D721Med (cell line): ENCODE results near the gene USH1C.

ENCODE experiments used
- DNase-seq: peaks from one replicate; pipeline ENCODE4 v3.0.0; 2011; ENCODE audit warnings: low spot score; ENCODE audit not compliant: insufficient read length
- FAIRE-seq: peaks from 2 replicates; lab custom pipeline; 2011; peaks lifted over from hg19 to GRCh38; lab: Jason Lieb, UNC
- TF ChIP-seq, protein P1 (sequence below): IDR thresholded peaks from 2 replicates; pipeline ENCODE4 v1.5.1; 2012; ENCODE audit warnings: mild to moderate bottlenecking, control low read depth; ENCODE audit not compliant: insufficient read depth; ENCODE audit errors: missing control alignments

Gene USH1C

DNA sequence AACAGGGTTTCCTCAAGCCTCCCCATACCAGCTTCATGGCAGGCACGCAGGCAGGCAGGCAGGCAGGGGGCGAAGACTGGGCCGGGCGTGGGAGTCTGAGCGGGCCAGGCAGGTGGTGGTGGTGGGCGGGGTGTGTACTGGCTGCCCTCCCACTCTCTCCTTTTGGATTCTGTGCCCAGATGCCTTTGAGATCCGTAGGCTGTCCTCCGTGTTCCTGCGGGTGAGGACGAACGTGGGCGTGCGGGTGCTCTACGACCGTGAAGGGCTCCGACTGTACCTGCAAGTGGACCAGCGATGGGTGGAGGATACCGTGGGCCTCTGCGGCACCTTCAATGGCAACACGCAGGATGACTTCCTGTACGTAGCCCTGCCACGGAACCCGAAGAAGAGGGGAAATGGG lies 25.8 kb upstream of the USH1C start:
- no peak for FAIRE-seq
- no peak for DNase-seq
- TF ChIP-seq, protein P1, sequence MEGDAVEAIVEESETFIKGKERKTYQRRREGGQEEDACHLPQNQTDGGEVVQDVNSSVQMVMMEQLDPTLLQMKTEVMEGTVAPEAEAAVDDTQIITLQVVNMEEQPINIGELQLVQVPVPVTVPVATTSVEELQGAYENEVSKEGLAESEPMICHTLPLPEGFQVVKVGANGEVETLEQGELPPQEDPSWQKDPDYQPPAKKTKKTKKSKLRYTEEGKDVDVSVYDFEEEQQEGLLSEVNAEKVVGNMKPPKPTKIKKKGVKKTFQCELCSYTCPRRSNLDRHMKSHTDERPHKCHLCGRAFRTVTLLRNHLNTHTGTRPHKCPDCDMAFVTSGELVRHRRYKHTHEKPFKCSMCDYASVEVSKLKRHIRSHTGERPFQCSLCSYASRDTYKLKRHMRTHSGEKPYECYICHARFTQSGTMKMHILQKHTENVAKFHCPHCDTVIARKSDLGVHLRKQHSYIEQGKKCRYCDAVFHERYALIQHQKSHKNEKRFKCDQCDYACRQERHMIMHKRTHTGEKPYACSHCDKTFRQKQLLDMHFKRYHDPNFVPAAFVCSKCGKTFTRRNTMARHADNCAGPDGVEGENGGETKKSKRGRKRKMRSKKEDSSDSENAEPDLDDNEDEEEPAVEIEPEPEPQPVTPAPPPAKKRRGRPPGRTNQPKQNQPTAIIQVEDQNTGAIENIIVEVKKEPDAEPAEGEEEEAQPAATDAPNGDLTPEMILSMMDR, result no peak

DNA sequence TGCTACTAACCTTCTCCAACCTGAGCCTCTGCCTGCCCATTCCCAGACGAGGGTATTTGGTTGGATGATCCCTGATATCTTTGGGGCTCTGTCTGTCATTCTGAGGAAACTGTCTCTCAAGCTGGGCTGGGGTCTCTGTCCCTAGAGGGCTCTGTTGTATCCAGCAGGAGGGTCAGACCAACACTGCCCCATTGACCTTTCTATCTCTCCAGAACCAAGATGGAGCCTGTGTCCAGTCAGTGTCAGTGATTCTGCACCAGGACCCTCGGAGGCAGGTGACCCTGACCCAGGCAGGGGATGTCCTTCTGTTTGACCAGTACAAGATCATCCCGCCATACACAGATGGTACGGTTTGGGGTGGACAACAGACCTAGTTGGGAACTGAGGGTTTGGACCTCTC lies 24.7 kb upstream of the USH1C start:
- DNase-seq (no peak), FAIRE-seq (no peak)
- TF ChIP-seq, protein P1, result no peak

DNA sequence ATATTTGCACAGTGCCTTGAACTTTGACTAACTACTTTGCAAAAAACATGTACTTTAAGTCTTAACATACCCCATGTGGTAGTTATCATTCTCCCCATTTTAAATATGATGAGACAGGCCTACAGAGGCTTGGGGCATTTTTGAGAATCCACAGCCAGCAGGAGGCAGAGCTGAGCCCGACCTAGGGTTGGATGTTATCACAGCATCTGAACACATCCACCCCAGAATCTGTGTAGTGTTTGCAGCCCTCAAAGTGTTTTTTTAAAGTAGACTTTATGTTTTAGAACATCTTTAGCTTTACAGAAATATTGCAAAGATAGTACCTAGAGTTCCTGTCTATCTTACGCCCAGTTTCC lies 20.4 kb upstream of the USH1C start:
- no peak for DNase-seq
- TF ChIP-seq, protein P1, result peak; percentile 7

DNA sequence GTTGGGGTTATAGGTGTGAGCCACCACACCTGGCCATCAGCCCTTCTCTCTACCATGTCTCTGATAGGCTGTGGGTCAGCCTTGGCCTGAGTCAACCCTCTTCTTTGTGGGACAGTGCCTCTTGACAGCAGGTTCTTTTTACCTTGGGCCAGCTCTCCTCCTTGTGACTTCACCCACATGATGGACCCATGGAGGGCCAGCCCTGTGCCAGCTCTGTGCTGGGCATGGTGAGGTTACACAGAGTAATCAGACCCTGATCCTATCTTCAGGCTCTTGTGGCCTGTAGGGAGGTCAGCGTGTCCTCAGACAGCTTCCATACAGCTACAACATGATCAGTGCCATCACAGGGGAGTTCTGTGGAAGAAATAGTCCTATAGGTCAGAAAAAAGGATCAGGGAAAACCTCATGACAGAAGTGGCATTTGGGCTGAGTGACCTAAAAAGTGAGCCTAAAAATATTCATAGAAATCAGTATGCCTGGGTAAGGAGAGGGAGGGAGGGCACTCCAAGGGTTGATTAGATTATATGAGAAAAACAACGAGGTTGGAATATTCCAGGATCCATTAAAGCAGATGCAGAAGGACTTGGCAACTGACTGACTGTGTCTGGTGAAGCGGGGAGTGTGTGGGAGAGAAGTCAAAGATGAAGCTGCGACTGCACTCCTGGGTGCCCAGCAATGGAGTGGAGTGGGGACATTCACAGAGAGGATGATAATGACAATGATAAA lies 19.9 kb upstream of the USH1C start:
- FAIRE-seq, result no peak

More for the DNA sequence above, 20.4 kb upstream of the USH1C start:
- FAIRE-seq, result no peak

DNA sequence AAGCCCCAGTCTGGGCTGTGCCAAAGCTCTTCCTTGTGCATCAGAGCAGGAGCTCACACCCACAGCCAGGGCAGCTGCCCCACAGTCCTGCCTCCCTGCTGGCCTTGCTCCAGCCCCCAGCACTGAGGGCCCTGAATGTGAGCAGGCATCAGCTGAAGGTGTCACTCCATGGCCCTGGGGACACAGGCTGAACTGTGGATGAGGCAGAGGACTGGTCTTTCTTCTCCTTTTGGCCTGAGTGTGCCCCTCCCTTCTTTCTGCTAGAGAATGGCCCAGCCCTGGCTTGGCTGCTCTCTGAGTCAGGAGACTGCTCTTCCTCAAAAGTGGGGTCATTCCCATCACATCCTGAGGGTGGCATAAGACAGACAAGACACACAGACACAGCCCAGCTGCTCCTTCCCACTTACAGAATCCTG lies 19.0 kb upstream of the USH1C start:
- FAIRE-seq (no peak), DNase-seq (no peak)
- TF ChIP-seq, protein P1, result no peak

More for the DNA sequence above, 19.9 kb upstream of the USH1C start:
- TF ChIP-seq, protein P1, result no peak
- no peak for DNase-seq

DNA sequence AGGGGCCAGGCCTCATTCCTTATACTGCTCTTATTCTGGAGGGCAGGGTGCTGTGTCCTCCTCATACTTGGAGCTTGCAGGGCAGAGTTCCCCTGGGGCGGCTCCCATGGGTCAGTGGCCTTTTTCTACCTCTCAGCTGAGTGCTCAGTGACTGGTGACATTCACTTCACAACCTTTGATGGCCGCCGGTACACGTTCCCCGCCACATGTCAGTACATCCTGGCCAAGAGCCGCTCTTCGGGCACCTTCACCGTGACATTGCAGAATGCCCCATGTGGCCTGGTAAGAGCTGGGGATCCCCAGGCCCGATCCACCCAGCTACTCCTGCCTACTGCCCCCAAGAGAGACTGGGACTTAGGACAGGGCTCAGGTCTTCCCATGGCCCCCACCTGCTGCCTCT lies 17.3 kb upstream of the USH1C start:
- TF ChIP-seq, protein P1, result no peak
- DNase-seq (no peak), FAIRE-seq (no peak)

DNA sequence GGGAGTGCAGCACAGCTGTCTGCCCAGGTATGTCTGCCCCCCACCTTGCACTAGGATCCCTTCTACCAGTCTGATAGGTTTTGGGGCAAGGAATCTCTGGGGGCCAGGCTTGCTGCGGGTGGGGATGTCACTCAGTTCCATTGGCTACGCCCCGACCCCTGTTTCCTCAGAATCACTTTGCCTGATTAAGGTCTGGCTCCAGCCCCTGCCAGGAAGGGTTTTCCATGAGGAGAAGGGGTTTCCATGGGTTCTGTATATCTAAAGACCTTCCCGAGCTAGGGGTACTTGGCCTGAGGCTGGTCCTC lies 16.8 kb upstream of the USH1C start:
- no peak for DNase-seq
- no peak for FAIRE-seq
- TF ChIP-seq, protein P1, result no peak
